Body of pancreas (tissue), 4 donors: ENCODE results near the gene CHRM2. TPM values are rescaled to one million over a fixed set of nuclear protein-coding genes. Genes with fewer than 3 reads are reported as not detected.

Experiments
- ATAC-seq: fragments of 150-250 bp; one replicate; pipeline ENCODE4 v1.9.1; 2016
- DNase-seq, 4 donors: peaks; one replicate each; pipeline ENCODE4 v3.0.0-alpha.2; 2019
- H3K27ac ChIP-seq, 4 donors: fragments of 200-600 bp; sonication (generic); 1 replicate in 3 of 4; 2 replicates in 1 of 4; pipeline versions ENCODE4 v1.5.1 to v1.6.1; 2016 to 2019; ENCODE audit warnings: mild to moderate bottlenecking in 1 of 4, mixed read lengths in 1 of 4, moderate library complexity in 1 of 4
- H3K27me3 ChIP-seq, 2 donors: fragments of 200-600 bp; sonication (generic); one replicate each; pipeline ENCODE4 v1.6.0; 2016; ENCODE audit warnings: mild to moderate bottlenecking in 1 of 2
- H3K36me3 ChIP-seq, 2 donors: fragments of 200-600 bp; sonication (generic); replicated peaks in 1 of 2; 2 replicates each; pipeline ENCODE4 v1.5.1; 2016; ENCODE audit warnings: low read depth in 2 of 2; ENCODE audit not compliant: insufficient read depth in 1 of 2
- H3K4me1 ChIP-seq: fragments of 200-600 bp; sonication (generic); one replicate; pipeline ENCODE4 v1.6.0; 2016
- H3K4me3 ChIP-seq, 2 donors: fragments of 200-600 bp; sonication (generic); 1 replicate in 1 of 2; 2 replicates in 1 of 2; pipeline ENCODE4 v1.5.1; 2016 to 2019
- H3K9me3 ChIP-seq, 3 donors: fragments of 200-600 bp; sonication (generic); 1 replicate in 2 of 3; 2 replicates in 1 of 3; pipeline ENCODE4 v1.5.1; 2016
- POLR2A ChIP-seq, 3 donors: fragments of 450-650 bp; IDR thresholded peaks; one replicate each; pipeline ENCODE4 v1.6.1; 2016; ENCODE audit warnings: antibody characterized with exemption in 3 of 3, mild to moderate bottlenecking in 2 of 3
- WGBS, 2 donors: methylation state at CpG; one replicate each; pipeline ENCODE4 v1.1.5; 2017; 5-methylcytosine and 5-hydroxymethylcytosine counted together
- intact Hi-C: fragments of 100-400 bp; cut with DNase I; formaldehyde crosslinking; loops from one replicate; pipeline ENCODE4 v1.15.1; 2023
- total RNA-seq, 2 donors: library from RNA; depleted of rRNA; stranded (reverse); fragments of >200 nt; gene quantifications; one replicate each; pipeline ENCODE4 v1.1.0, GENCODE V29; 2016
- TF ChIP-seq, protein P1 (sequence below), 7 experiments: fragments of 450-650 bp in 4 of 7; fragments of 200-600 bp in 3 of 7; sonication (generic) in 3 of 7; IDR thresholded peaks; one replicate each; pipeline ENCODE4 v1.5.1; 2016 to 2019; ENCODE audit warnings: antibody characterized with exemption in 7 of 7

CHRM2 gene
- total RNA-seq, 2 donors from 2014 or later, result not detected

DNA sequence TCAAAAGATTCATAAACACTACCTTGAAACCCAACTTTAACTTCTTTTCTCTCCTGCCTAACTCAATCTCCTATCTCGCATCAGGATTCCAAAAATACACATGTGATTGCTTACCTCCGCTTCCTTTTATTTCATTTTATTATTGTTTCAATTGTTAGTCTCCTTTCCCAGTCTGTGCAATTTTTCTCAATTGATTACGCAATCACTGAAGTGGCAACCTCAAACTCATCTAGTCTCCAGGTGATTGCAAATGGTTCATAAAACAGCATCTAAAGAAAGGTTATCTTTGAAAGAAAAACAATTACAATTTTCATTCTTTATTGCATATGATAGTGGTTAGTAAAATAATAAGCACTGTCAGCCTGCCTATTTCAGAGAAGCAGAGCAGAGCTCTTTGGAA, 45.6 kb downstream of the CHRM2 start:
- intact Hi-C loops, result no loop called here
- H3K9me3 ChIP-seq, result no peaks in the 10 kb centered on the region

DNA sequence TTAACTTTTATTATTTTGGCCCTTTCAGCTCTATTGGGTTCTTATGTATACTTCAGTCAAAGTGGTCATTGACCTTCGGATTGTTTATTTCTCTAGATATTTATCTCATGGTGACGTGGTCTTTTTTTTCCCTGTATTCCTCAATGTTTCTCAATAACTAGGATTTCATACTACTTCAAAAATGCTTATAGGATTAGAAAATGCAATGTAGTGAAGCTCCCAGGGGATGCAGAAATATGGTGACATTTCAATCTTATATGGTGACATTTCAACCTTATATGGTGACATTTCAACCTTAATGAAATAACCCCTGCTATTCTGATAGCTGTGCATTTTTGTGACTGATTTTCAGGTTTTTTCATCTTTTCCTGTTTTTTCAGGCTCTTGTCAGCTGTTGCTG, 51.4 kb downstream of the CHRM2 start:
- DNase-seq, result no peak
- Histone ChIP-seq H3K4me1 (no peaks in the 10 kb centered on the region), H3K36me3 (no peaks in the 10 kb centered on the region), H3K9me3 (no peaks in the 10 kb centered on the region), H3K27me3 (no peaks in the 10 kb centered on the region), H3K4me3 (no peak overlapping the region), H3K27ac (no peak overlapping the region)
- WGBS, 2 donors, result 14 to 29% methylated on average over 2 of the region's 2 CpGs
- no peak for TF ChIP-seq POLR2A (IDR thresholded peaks at IDR 0.05)
- TF ChIP-seq, protein P1, sequence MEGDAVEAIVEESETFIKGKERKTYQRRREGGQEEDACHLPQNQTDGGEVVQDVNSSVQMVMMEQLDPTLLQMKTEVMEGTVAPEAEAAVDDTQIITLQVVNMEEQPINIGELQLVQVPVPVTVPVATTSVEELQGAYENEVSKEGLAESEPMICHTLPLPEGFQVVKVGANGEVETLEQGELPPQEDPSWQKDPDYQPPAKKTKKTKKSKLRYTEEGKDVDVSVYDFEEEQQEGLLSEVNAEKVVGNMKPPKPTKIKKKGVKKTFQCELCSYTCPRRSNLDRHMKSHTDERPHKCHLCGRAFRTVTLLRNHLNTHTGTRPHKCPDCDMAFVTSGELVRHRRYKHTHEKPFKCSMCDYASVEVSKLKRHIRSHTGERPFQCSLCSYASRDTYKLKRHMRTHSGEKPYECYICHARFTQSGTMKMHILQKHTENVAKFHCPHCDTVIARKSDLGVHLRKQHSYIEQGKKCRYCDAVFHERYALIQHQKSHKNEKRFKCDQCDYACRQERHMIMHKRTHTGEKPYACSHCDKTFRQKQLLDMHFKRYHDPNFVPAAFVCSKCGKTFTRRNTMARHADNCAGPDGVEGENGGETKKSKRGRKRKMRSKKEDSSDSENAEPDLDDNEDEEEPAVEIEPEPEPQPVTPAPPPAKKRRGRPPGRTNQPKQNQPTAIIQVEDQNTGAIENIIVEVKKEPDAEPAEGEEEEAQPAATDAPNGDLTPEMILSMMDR (IDR thresholded peaks at IDR 0.05), result no peak
- no peak for ATAC-seq
- intact Hi-C loops, result no loop called here

More for the DNA sequence above, 45.6 kb downstream of the CHRM2 start:
- Histone ChIP-seq H3K4me3 (no peak overlapping the region), H3K27me3 (no peaks in the 10 kb centered on the region), H3K4me1 (no peaks in the 10 kb centered on the region), H3K36me3 (no peaks in the 10 kb centered on the region), H3K27ac (no peak overlapping the region)
- ATAC-seq, result no peak
- no peak for DNase-seq
- no peak for TF ChIP-seq POLR2A (IDR thresholded peaks at IDR 0.05)
- TF ChIP-seq, protein P1 (IDR thresholded peaks at IDR 0.05), result no peak
- WGBS, 2 donors, result 60 to 75% methylated on average over 3 of the region's 3 CpGs

DNA sequence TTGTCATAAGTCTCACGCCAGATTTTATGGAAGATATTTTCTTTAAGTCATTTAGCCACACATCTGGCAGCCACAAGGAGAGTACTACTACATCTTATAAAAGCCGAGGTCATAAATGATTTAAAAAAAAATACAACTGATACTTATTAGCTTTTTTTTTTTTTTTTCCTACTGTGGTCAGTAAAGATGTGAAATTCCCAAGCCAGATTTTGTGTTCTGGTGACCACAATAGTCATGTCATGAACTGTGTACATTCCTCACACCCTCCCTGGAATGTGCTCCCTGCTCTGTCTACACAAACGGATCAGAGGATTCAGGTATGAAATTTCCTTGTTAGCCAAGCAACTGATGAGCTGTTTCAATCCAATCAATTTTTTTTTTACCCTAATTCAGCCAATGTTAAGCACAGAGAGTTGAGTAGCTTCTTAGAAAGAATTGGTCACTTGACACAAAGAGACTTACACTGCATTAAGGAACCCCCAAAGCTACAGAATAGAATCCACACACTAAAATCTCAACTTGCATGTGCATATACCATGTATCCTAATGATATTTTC, 54.7 kb downstream of the CHRM2 start:
- Histone ChIP-seq H3K9me3 (no peaks in the 10 kb centered on the region), H3K36me3 (no peaks in the 10 kb centered on the region), H3K27me3 (no peaks in the 10 kb centered on the region), H3K27ac (no peak overlapping the region), H3K4me1 (no peaks in the 10 kb centered on the region), H3K4me3 (no peak overlapping the region)
- no peak for TF ChIP-seq POLR2A (IDR thresholded peaks at IDR 0.05)
- TF ChIP-seq, protein P1 (IDR thresholded peaks at IDR 0.05), result no peak
- ATAC-seq (no peak), DNase-seq (no peak)
- intact Hi-C loops, result no loop called here
- 42 to 55% methylated on average over 3 of the region's 3 CpGs for WGBS, 2 donors

DNA sequence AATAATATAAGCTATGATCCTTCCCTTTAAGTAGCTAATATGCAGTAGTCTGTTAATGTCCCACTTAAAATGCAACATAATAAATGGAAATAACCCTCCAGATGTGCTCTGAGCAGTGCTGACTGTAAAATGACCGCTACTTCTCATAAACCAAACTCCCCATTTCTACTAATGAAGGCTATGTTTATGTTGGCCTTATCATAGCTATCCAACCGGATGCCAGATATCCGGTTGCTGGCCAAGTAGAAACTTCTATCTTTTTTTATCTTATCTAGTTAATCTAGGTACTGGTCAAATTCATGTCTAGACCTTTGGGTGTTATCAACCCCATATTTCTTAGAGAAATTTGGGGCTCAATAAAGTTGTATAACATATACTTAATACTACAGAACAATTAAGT, 56.6 kb downstream of the CHRM2 start:
- Histone ChIP-seq H3K4me3 (no peak overlapping the region), H3K4me1 (no peaks in the 10 kb centered on the region), H3K27me3 (no peaks in the 10 kb centered on the region), H3K36me3 (no peaks in the 10 kb centered on the region), H3K9me3 (no peaks in the 10 kb centered on the region), H3K27ac (no peak overlapping the region)
- intact Hi-C loops, result no loop called here
- DNase-seq, result no peak
- 15 to 42% methylated on average over 3 of the region's 3 CpGs for WGBS, 2 donors
- no peak for ATAC-seq
- TF ChIP-seq, protein P1 (IDR thresholded peaks at IDR 0.05), result no peak
- TF ChIP-seq POLR2A (IDR thresholded peaks at IDR 0.05), result no peak

DNA sequence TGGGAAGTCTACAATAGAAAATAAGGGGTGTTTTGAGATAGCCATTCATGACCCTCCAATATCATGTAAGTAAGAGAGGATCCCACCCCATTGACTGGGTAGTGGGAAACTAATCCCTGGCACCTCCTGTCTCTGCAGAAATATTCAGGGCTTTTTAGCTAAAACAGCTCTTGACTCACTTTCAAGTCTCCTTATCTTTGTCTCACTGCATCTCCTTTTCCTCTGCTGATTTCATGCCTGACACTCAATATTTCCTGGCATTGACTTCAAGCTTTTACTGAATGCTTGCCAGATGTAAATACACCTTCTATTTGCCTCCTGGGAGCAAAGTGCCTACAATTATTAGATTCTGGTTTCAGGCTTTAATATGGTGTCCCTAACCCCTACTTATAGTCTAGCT, 57.1 kb downstream of the CHRM2 start:
- Histone ChIP-seq H3K9me3 (no peaks in the 10 kb centered on the region), H3K4me1 (no peaks in the 10 kb centered on the region), H3K27ac (no peak overlapping the region), H3K27me3 (no peaks in the 10 kb centered on the region), H3K4me3 (no peak overlapping the region), H3K36me3 (no peaks in the 10 kb centered on the region)
- TF ChIP-seq, protein P1 (IDR thresholded peaks at IDR 0.05), result no peak
- no peak for TF ChIP-seq POLR2A (IDR thresholded peaks at IDR 0.05)
- ATAC-seq (no peak), DNase-seq (no peak)
- intact Hi-C loops, result no loop called here
